NCI-H2171 treated with DMSO at 0.1 percent for 48 hours (cell line): ENCODE measurements around the gene AP3B1.

Experiments
- DNase-seq: peaks from one replicate; lab custom pipeline; 2025; lab: John Stamatoyannopoulos, UW

AP3B1 gene

DNA sequence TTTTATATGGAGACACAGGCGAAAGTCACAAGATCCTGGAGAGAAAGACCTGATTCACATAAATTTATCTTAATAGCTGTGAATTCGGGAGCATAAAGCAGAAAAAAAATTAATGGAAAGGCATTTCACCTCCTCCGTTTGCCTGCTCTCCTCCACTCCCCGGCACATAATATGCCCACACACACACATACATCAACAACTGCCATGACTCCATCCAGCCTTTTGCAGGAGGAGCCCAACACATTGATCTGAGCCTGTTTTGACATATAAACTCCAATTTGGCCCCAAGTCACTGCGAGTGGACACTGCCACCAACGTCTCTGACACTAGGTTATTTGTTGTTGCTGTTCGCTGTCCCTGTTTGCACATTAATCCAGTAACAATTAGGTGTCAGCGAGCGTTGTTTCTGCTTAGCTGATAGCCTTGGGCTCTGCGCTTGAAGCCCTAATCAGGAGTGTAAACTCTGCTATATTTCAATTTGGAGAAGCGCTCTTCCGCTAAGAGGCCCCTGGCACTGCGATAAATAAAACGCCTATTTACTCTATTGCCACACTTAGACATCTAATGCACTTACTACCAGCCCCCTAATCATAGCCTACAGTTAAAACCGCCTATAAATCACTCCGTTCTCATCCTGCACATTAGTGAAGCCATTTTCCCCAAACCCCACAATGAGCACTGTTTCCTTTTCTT is 322.6 kb downstream of the AP3B1 start:
- no peak for DNase-seq

DNA sequence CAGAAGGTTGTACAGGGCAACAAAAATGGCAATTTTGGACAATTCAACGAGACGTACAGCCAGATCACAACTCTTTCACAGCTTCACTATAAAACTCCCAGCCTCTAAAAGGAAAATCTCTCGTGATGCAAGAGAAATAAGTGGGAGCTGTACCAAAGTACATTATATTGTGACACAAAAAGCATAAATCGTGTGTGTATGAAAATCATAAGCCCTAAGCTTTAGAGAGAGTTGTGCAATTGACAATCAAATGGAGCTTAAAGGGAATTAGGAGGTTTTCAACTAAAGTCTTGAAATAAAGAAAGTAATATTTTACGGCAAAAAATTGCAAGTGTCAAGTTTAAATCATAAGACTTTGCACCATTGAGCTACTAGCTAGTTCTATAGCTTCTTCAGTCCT is 323.6 kb downstream of the AP3B1 start:
- DNase-seq: no peak

DNA sequence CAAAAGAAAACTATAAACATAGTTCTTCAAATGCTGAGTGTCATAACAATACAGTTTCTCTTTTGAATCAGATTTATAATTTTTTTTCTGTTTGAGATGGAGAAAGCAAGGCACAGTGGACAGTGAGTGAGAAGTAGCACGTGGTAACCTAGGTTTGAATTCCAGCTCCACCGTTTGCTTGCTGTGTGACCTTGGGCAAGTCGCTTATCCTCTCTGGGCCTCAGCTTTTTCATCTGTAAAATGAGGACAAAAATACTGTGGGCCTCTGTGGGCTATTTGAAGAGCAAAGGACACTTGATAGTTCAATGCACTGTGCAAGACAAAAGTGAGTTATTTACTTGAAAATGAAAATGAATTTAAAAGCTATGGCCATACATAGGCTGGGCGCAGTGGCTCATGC is 330.7 kb downstream of the AP3B1 start:
- no peak for DNase-seq

DNA sequence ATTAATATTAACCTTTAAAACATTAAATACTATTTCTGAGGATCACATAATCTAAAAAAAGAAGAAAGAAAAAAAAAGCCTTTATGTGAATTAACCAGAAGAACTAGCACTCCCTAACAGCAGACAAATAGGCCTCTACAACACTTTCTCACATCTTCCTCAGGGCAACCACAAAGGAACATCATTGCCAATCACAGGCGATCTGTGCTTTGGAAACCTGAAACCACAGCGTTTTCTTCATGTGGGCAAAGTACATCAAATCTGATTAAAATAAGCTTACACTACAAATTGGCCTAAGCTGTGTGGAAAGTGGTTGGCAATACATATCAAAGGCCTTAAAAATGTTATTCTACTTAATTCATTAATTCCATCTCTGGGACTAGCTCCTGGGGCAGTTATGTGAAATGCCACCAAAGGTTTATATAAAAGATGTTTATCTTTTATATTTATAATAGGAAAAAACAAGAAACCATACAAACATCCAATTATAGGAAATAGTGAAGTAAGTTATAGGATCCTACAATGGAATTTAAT is 333.6 kb downstream of the AP3B1 start:
- DNase-seq: no peak

DNA sequence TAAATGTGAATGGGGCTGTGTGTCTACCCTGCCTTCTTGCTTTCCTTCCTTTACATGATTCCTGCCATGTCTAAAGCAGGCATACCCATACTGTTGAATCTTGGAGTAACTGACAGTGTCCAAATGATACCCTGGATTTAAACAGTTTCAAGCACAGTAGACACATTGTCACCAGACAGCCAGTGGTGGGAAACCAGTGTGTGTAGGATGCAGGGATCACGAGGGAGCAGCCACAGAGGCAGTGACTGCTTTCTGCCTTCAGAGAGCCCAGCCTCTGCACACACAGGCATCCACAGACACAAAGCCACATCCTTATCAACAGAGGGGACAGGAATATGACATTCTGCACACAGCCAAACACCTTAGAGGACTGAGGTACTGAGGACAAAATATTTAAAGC is 334.2 kb downstream of the AP3B1 start:
- no peak for DNase-seq

DNA sequence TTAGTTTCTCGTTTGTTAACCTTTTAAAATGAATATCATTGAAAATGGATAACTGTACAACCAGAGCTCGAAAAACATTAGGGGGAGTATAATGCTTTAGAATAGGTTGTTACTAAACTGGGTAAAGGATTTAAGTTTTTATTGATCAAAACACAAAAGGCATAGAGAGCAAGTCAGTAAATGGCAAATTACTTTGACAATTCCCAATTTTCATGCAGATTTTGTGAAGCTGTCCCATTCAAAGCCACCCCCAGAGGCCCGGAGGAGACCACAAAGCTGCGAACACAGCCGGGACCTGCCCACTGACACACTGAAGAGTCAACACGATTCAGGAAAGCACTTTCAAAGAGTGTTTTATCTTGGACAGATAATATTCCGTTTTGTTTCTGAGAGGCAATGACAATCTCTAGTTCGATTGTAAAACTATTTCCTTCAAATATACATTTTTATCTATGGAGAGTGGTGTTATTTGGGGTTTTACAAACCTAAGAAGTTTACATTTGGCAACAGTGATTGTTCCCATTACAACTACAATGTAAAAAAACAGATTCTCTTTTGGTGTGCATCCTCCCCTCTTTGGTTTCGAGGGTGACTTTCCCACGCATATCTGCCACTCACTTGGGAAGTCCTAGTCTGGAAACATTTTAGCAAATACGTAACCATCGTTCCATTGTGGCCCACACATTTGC is 335.7 kb downstream of the AP3B1 start:
- DNase-seq: no peak

DNA sequence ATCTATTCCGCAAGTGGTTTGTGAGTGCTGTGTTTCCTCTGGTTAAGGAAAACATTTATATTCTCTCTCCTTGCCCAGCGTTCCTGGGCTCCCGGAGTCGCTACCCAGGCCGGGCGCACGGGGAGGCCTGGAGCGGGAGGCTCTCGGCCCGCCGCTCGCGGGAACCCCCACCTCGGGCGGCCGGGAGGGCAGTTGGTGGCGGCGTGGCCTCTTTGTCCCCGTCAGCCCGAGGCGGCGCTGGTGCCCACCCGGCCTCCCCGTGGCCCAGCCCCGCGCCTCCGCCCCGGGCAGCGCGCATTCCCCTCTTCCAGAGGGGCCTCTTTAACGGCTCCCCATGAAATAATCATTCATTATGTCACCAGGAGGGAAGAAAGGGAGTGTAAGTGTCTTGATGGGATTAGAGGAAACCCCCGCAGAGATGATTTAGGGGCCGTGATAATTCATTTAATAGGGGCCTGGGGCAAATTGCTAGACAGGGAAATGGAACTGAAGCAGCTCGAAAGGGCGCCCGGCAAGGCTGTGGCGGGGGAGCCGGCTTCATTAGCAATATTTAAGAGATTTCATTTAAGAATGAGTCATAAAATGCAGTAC is 336.5 kb downstream of the AP3B1 start:
- no peak for DNase-seq

DNA sequence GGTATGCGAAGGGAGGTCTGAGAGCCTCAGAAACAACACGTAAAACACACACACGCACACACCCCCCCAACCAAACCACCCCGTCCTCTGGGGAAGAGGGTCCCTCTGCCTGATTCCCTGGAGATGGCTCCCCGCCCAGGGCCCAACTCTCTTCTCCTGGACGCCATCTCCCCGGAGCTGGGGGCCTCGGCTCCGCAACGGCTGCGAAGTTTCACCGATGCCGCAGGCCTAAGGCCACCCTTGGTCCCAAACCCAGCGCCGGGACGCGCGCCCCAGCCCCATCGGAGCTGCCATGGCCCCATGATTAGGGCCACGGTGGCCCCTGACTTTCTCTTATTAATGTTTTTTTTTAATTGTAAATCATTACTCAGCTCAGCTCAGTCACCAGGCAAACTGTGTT is 337.0 kb downstream of the AP3B1 start:
- DNase-seq: no peak

DNA sequence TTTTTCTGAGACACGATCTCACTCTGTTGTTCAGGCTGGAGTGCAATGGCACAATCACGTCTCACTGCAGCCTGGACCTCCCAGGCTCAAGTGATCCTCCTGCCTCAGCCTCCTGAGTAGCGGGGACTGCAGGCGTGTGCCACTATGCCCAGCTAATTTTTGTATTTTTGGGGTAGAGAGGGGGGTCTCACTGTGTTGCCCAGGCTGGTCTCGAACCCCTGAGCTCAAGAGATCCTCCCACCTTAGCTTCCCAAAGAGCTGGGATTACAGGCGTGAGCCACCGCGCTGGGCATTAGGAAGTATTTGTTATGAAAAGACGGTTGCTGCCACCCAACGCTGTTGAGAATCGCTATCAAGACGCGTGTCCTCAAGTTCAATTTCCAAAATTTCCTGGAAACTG is 337.4 kb downstream of the AP3B1 start:
- DNase-seq: no peak

DNA sequence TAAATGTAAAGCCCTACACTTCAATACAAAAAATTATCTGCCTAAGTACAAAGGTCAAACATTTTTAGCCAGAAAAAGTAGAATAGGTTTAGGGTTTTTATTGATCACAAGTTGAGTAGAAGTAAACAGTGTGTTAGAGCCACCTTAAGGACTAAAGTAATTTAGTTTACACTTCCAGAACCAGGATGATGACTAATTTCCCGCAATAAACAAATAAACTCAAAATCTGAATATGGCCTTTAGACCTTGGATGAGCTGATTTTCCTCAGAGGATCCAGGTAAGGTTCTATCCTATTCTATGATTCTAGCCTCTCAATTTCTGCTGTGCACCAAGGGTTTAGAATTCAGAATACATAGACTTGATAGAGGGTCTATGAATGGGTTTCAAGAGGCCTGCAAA is 338.9 kb downstream of the AP3B1 start:
- DNase-seq: no peak

DNA sequence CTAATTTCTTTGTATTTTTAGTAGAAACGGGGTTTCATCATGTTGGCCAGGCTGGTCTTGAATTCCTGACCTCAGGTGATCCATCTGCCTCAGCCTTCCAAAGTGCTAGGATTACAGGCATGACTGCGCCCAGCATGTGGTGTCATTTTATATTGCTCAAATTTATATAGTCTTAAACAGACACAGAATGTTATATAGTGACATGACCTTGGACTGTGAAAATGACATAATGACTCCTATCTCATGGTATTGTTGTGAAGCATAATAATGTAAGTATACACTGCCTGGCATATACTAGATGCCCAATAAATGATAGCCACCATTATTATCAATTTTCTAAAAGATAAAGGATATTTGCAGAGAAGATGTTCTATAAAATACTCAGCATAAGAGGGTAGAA is 341.1 kb downstream of the AP3B1 start:
- no peak for DNase-seq

DNA sequence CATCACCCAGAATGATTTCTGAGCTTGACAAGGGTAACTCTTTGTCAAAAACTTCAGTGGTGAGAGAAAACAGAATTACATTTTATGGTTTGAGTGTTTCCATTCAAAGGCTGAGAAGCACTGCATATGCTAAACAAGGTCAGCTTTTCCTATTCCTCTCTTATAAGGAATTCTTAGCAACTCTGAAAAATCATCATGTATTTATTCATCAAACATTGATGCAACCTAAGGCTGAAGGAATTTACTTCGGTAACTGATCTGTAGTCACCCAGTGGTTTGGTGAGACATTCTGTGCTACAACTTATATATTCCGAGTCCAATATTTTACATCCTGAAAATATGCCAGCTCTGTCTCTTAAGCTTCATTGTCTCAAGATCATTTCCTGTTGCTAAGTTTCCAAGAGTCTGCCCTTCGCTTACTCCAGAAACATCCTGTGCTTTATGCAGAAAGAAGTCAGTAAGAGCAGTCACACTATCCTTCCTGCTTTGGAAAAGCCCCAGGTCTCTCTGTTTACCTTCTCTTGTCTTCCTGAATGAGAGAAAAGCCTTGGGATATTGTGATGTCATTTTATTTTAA is 341.8 kb downstream of the AP3B1 start:
- DNase-seq: no peak
